ENCODE results near the gene GIT1.

DNA sequence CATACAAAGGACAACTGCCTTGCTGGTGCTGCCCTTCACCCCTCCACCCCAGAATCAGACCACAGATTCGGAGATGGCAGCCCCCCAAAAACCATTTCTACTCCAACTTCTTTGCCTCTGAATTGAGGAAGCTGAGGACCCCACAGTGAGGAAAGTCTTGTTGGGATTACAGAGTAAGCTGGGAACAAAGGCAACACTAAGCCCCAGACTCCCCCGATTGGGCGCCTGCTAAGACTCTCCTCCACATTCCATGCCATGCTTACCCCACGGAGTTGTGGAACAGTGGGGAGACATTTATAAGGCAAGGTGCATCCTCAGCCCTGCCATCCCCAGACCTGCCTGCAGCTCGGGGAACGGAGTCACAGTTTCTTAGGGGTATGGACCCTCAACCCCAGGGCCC is 1.9 kb downstream of the GIT1 start:
- TF ChIP-seq TCF4 (CRISPR knock-in tag; IDR thresholded peaks at IDR 0.05; ENCODE audit: borderline replicate concordance) (no peak), PATZ1 (CRISPR knock-in tag; IDR thresholded peaks at IDR 0.05; ENCODE audit: borderline replicate concordance) (no peak), BACH2 (CRISPR knock-in tag; IDR thresholded peaks at IDR 0.05; ENCODE audit: borderline replicate concordance) (no peak), ZC3H10 (CRISPR knock-in tag; IDR thresholded peaks at IDR 0.05) (no peak), RARB (CRISPR knock-in tag; IDR thresholded peaks at IDR 0.05) (no peak), ZFP30 (CRISPR knock-in tag; IDR thresholded peaks at IDR 0.05) (no peak), SNAI2 (CRISPR knock-in tag; IDR thresholded peaks at IDR 0.05) (no peak), ZFP3 (CRISPR knock-in tag; IDR thresholded peaks at IDR 0.05) (no peak), TOX (CRISPR knock-in tag; IDR thresholded peaks at IDR 0.05; ENCODE audit: borderline replicate concordance) (no peak), CSDC2 (CRISPR knock-in tag; IDR thresholded peaks at IDR 0.05) (no peak), POU6F1 (CRISPR knock-in tag; IDR thresholded peaks at IDR 0.05; ENCODE audit: borderline replicate concordance, low read depth) (no peak), GLIS3 (CRISPR knock-in tag; IDR thresholded peaks at IDR 0.05) (no peak)
- TF ChIP-seq, protein P1, sequence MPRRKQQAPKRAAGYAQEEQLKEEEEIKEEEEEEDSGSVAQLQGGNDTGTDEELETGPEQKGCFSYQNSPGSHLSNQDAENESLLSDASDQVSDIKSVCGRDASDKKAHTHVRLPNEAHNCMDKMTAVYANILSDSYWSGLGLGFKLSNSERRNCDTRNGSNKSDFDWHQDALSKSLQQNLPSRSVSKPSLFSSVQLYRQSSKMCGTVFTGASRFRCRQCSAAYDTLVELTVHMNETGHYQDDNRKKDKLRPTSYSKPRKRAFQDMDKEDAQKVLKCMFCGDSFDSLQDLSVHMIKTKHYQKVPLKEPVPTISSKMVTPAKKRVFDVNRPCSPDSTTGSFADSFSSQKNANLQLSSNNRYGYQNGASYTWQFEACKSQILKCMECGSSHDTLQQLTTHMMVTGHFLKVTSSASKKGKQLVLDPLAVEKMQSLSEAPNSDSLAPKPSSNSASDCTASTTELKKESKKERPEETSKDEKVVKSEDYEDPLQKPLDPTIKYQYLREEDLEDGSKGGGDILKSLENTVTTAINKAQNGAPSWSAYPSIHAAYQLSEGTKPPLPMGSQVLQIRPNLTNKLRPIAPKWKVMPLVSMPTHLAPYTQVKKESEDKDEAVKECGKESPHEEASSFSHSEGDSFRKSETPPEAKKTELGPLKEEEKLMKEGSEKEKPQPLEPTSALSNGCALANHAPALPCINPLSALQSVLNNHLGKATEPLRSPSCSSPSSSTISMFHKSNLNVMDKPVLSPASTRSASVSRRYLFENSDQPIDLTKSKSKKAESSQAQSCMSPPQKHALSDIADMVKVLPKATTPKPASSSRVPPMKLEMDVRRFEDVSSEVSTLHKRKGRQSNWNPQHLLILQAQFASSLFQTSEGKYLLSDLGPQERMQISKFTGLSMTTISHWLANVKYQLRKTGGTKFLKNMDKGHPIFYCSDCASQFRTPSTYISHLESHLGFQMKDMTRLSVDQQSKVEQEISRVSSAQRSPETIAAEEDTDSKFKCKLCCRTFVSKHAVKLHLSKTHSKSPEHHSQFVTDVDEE (CRISPR knock-in tag; IDR thresholded peaks at IDR 0.05) = no peak
- TF ChIP-seq, protein P2, sequence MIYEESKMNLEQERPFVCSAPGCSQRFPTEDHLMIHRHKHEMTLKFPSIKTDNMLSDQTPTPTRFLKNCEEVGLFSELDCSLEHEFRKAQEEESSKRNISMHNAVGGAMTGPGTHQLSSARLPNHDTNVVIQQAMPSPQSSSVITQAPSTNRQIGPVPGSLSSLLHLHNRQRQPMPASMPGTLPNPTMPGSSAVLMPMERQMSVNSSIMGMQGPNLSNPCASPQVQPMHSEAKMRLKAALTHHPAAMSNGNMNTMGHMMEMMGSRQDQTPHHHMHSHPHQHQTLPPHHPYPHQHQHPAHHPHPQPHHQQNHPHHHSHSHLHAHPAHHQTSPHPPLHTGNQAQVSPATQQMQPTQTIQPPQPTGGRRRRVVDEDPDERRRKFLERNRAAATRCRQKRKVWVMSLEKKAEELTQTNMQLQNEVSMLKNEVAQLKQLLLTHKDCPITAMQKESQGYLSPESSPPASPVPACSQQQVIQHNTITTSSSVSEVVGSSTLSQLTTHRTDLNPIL (CRISPR knock-in tag; IDR thresholded peaks at IDR 0.05; ENCODE audit: low read depth) = no peak
